Natural killer cell (primary cell): Measurements from ENCODE around the gene MYOD1. TPM values are rescaled to one million over a fixed set of nuclear protein-coding genes. Genes with fewer than 3 reads are reported as not detected.

Source experiments
- ATAC-seq, 3 donors: fragments of 150-1000 bp in 2 of 3; fragments of 200-7000 bp in 1 of 3; cut with Tn5 transposase; 1 replicate in 1 of 3; 2 replicates in 2 of 3; pipeline ENCODE4 v1.10.0; 2021; ENCODE audit warnings: mild to moderate bottlenecking in 2 of 3, moderate library complexity in 2 of 3
- DNase-seq, 2 donors: peaks; one replicate each; pipeline versions ENCODE4 v3.0.0 to v3.0.0-alpha.2; 2013 to 2021; ENCODE audit warnings: mixed read lengths in 1 of 2
- H3K27ac ChIP-seq: one replicate; pipeline ENCODE4 v1.5.1; 2013; ENCODE audit warnings: mild to moderate bottlenecking, low read length
- H3K27me3 ChIP-seq: one replicate; pipeline ENCODE4 v1.6.1; 2013; ENCODE audit warnings: low read length; ENCODE audit not compliant: control insufficient read depth, insufficient read depth
- H3K36me3 ChIP-seq: one replicate; pipeline ENCODE4 v1.6.1; 2013; ENCODE audit warnings: low read length; ENCODE audit not compliant: control insufficient read depth, insufficient read depth
- H3K4me1 ChIP-seq: one replicate; pipeline ENCODE4 v1.6.1; 2013; ENCODE audit warnings: low read length; ENCODE audit not compliant: control insufficient read depth, insufficient read depth
- H3K4me3 ChIP-seq: one replicate; pipeline ENCODE4 v1.5.1; 2013; ENCODE audit warnings: low read length
- H3K9me3 ChIP-seq: one replicate; pipeline ENCODE4 v1.6.1; 2013; ENCODE audit warnings: low read length; ENCODE audit not compliant: control insufficient read depth, insufficient read depth
- H3K27ac Mint-ChIP-seq, 2 donors: one replicate each; pipeline ENCODE4 v1.8.0; 2022; ENCODE audit warnings: mild to moderate bottlenecking in 2 of 2, mixed read lengths in 2 of 2, moderate library complexity in 1 of 2
- H3K27me3 Mint-ChIP-seq, 2 donors: one replicate each; pipeline ENCODE4 v1.8.0; 2022; ENCODE audit warnings: low read depth in 2 of 2, mixed read lengths in 2 of 2
- H3K36me3 Mint-ChIP-seq: one replicate; pipeline ENCODE4 v1.8.0; 2022; ENCODE audit warnings: mixed read lengths
- H3K4me1 Mint-ChIP-seq, 2 donors: one replicate each; pipeline ENCODE4 v1.8.0; 2022; ENCODE audit warnings: mixed read lengths in 2 of 2
- H3K4me3 Mint-ChIP-seq: one replicate; pipeline ENCODE4 v1.8.0; 2022; ENCODE audit warnings: mild to moderate bottlenecking, moderate library complexity, mixed read lengths
- H3K9me3 Mint-ChIP-seq, 2 donors: one replicate each; pipeline ENCODE4 v1.8.0; 2022; ENCODE audit warnings: mixed read lengths in 2 of 2
- WGBS: methylation state at CpG from one replicate; pipeline ENCODE4 v1.1.7; 2013; ENCODE audit warnings: missing lambda C conversion rate; ENCODE audit not compliant: insufficient coverage; 5-methylcytosine and 5-hydroxymethylcytosine counted together
- intact Hi-C: fragments of 100-400 bp; cut with micrococcal nuclease; formaldehyde crosslinking; loops from one replicate; pipeline ENCODE4 v1.14.2; 2022
- total RNA-seq, 4 donors: library from RNA; stranded (reverse); fragments of 120-200 nt in 1 of 4; gene quantifications; one replicate each; pipeline versions ENCODE4 v1.2.3 to v1.2.4, GENCODE V29; 2013 to 2022
- TF ChIP-seq, protein P1 (sequence below): fragments of 200-600 bp; IDR thresholded peaks from one replicate; pipeline ENCODE4 v1.8.0; 2022; ENCODE audit warnings: antibody characterized with exemption

Gene MYOD1
- total RNA-seq, 3 donors from 2014 or later (not counting 1 experiment from before 2014, with no cell fraction given): not detected

DNA sequence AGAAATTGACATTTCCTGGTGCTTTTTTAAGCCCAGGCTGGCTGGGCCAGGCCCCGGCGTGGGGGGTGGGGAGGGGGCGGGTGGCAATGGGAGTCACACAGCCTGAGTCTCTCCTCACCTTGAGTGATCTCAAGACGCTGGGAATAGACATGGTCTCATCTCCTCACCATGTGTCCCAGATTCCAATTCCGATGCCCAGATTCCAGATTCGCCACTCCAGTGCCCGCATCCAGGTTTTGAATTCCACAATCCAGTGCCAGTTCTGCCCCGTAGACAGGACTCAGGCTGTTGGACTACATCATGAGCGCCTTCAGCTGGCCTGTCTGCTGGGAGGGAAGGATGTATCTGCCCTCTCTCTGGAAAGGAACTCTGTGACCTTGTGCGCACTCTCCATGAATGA, 34.3 kb downstream of the MYOD1 start:
- Mint-ChIP-seq H3K27ac (no peak overlapping the region), H3K4me1 (no peaks in the 10 kb centered on the region), H3K4me3 (no peak overlapping the region), H3K36me3 (no peaks in the 10 kb centered on the region), H3K9me3 (no peaks in the 10 kb centered on the region), H3K27me3 (peaks cover 9 to 29% of the 10 kb centered on the region in 2 donors)
- WGBS: 89% methylated on average over 10 of the region's 10 CpGs
- H3K9me3 ChIP-seq: no peaks in the 10 kb centered on the region
- intact Hi-C loops: no loop called here
- DNase-seq (no peak), ATAC-seq (no peak)
- H3K36me3 ChIP-seq: no peaks in the 10 kb centered on the region
- no peak overlapping the region for H3K27ac ChIP-seq
- H3K4me3 ChIP-seq: no peak overlapping the region
- no peaks in the 10 kb centered on the region for H3K4me1 ChIP-seq
- TF ChIP-seq, protein P1, sequence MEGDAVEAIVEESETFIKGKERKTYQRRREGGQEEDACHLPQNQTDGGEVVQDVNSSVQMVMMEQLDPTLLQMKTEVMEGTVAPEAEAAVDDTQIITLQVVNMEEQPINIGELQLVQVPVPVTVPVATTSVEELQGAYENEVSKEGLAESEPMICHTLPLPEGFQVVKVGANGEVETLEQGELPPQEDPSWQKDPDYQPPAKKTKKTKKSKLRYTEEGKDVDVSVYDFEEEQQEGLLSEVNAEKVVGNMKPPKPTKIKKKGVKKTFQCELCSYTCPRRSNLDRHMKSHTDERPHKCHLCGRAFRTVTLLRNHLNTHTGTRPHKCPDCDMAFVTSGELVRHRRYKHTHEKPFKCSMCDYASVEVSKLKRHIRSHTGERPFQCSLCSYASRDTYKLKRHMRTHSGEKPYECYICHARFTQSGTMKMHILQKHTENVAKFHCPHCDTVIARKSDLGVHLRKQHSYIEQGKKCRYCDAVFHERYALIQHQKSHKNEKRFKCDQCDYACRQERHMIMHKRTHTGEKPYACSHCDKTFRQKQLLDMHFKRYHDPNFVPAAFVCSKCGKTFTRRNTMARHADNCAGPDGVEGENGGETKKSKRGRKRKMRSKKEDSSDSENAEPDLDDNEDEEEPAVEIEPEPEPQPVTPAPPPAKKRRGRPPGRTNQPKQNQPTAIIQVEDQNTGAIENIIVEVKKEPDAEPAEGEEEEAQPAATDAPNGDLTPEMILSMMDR: no peak
- no peaks in the 10 kb centered on the region for H3K27me3 ChIP-seq

DNA sequence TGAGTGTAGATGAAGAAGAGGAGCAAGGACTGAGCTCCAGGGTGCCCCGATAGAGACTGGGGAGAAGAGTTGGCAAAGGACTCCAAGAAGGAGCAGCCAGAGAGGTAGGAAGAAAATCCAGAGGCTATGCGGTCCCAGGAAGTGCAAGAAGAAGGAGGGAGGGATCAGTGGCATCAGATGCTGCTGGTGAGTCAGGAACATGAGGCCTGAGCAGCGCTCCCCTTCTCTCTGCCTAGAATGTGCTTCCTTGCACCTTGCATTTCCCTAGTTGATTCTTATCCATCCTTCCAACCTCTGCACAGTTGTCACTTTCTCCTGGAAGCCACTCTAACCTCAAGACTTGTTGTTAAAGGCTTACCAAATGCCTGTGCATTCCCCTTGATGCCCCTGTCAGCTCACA, 36.5 kb downstream of the MYOD1 start:
- Mint-ChIP-seq H3K9me3 (no peaks in the 10 kb centered on the region), H3K4me3 (no peak overlapping the region), H3K36me3 (no peaks in the 10 kb centered on the region), H3K4me1 (no peaks in the 10 kb centered on the region), H3K27me3 (peaks cover 7 to 29% of the 10 kb centered on the region in 2 donors), H3K27ac (no peak overlapping the region)
- DNase-seq: no peak
- H3K36me3 ChIP-seq: no peaks in the 10 kb centered on the region
- ATAC-seq: no peak
- WGBS: 78% methylated on average over 3 of the region's 3 CpGs
- H3K4me3 ChIP-seq: no peak overlapping the region
- H3K4me1 ChIP-seq: no peaks in the 10 kb centered on the region
- TF ChIP-seq, protein P1: no peak
- no peaks in the 10 kb centered on the region for H3K9me3 ChIP-seq
- intact Hi-C loops: no loop called here
- H3K27me3 ChIP-seq: no peaks in the 10 kb centered on the region
- H3K27ac ChIP-seq: no peak overlapping the region

DNA sequence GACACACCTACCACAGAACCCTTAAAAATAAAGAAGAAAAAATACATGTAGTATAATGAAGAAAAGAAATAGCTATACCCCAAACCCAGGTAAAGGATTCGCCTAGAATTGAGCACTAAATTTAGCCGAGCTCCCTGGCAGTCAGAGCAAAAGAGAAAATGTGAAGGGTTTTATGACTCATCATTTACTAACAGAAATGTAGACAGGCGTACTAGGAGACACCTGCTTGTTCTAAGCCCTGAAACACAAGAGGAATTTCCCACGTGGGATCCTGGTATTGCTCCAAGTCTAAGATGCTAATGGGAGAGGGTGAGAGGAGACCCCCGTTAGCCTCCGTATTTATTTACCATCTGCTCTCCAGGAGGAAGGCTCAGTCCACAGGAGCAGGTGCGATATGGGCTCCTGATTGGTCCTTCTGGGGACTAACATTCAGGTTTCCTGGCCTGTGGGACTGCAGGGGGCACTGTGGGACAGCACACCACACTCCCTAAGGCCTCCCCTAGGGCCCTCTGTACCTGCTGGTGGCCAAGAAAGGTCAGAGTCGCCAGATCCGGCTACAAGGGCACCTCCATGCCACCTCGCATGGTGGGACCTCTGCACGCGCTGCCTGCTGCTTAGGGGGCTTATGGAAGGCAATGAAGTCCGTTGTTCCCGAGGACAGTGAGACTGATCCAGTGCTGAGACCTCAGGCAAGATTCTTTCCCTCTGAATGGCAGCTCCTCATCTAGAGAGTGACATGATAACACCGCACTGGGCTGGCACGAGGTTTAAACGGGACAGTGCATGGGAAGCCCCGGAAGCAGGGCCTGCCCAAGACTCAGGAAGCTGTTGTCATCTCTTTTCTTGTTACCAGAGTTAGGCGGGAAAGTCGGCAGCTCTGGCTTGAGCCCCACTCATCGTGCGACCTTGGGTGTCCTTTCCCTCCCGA, 41.0 kb downstream of the MYOD1 start:
- H3K27me3 Mint-ChIP-seq: peaks cover 2 to 12% of the 10 kb centered on the region in 2 donors
- intact Hi-C loops: no loop called here

More for the DNA sequence above, 41.0 kb downstream of the MYOD1 start:
- Mint-ChIP-seq H3K4me3 (no peak overlapping the region), H3K9me3 (no peaks in the 10 kb centered on the region), H3K4me1 (no peaks in the 10 kb centered on the region), H3K36me3 (no peaks in the 10 kb centered on the region), H3K27ac (no peak overlapping the region)
- 62% methylated on average over 22 of the region's 23 CpGs for WGBS
- H3K27me3 ChIP-seq: no peaks in the 10 kb centered on the region
- no peak overlapping the region for H3K4me3 ChIP-seq
- peak in 2 of 3 donors; percentile 40 to 61 for ATAC-seq
- no peak overlapping the region for H3K27ac ChIP-seq
- DNase-seq: peak in 1 of 2 donors; percentile 17
- no peaks in the 10 kb centered on the region for H3K36me3 ChIP-seq
- H3K9me3 ChIP-seq: no peaks in the 10 kb centered on the region
- no peaks in the 10 kb centered on the region for H3K4me1 ChIP-seq
- TF ChIP-seq, protein P1: no peak
